ENCODE data around the gene GALNT16.

DNA sequence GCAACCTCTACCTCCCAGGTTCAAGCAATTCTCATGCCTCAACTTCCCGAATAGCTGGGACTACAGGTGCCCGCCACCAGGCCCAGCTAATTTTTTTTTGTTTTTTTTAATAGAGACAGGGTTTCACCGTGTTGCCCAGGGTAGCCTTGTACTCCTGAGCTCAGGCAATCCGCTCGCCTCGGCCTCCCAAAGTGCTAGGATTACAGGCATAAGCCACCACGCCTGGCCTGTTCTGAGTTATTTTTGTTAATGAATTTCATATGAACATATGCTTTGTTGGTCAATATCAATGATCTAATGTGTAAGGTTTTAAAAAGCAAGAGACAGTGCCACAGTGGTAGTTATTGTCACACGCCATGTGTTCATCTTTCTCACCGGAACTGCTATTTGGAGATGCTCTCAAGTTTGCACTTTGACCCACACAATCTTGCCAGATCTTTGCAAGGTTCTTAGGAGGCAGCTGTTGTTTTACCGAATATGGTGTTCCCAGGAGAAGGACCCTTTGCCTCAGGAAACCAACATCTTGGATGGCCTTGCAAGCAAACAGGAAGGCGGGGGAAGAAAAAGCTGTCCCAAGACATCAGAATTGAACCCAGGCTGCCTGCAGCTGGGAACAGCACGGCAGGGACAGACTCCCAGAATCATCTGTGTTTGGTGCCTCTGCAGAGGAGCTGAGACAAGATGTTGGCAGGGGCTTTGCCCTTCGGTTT, 30.0 kb downstream of the GALNT16 start:
- TF ChIP-seq EZH2 (IDR thresholded peaks at IDR 0.05; ENCODE audit: borderline replicate concordance): no peak
- TF ChIP-seq, protein P1, sequence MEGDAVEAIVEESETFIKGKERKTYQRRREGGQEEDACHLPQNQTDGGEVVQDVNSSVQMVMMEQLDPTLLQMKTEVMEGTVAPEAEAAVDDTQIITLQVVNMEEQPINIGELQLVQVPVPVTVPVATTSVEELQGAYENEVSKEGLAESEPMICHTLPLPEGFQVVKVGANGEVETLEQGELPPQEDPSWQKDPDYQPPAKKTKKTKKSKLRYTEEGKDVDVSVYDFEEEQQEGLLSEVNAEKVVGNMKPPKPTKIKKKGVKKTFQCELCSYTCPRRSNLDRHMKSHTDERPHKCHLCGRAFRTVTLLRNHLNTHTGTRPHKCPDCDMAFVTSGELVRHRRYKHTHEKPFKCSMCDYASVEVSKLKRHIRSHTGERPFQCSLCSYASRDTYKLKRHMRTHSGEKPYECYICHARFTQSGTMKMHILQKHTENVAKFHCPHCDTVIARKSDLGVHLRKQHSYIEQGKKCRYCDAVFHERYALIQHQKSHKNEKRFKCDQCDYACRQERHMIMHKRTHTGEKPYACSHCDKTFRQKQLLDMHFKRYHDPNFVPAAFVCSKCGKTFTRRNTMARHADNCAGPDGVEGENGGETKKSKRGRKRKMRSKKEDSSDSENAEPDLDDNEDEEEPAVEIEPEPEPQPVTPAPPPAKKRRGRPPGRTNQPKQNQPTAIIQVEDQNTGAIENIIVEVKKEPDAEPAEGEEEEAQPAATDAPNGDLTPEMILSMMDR (IDR thresholded peaks at IDR 0.05; ENCODE audit: poor library complexity): no peak
